Hepatocyte (in vitro differentiated cells): ENCODE measurements around the gene KCNN3.

Experiments
- CTCF ChIP-seq: fragments of 200-600 bp; sonication (generic); IDR thresholded peaks from 2 replicates; pipeline ENCODE4 v1.5.1; 2016; ENCODE audit warnings: antibody characterized with exemption, mild to moderate bottlenecking; ENCODE audit not compliant: poor library complexity
- EZH2 ChIP-seq: fragments of 200-600 bp; sonication (generic); IDR thresholded peaks from 2 replicates; pipeline ENCODE4 v1.6.1; 2016; ENCODE audit warnings: antibody characterized with exemption, mild to moderate bottlenecking, borderline replicate concordance
- EZH2phosphoT487 ChIP-seq: fragments of 200-600 bp; sonication (generic); IDR thresholded peaks from one replicate; pipeline ENCODE4 v1.6.1; 2018; ENCODE audit warnings: antibody characterized with exemption, mild to moderate bottlenecking, low read depth, moderate library complexity; ENCODE audit not compliant: unreplicated experiment, severe bottlenecking

- no peak for TF ChIP-seq EZH2
- no peak for TF ChIP-seq CTCF
- no peak for TF ChIP-seq EZH2phosphoT487
Observed at GRCh38 chr1:154735061-154735803, 134.8 kb downstream of the KCNN3 start.
